ENCODE measurements around the gene RBM38. TPM values are rescaled to one million over a fixed set of nuclear protein-coding genes. Genes with fewer than 3 reads are reported as not detected.
A peak's percentile ranks its signal among the peaks of the same experiment; 100 is the strongest.
"Not testable (repeated sequence)": the region's sequence is repeated elsewhere in the genome, so short reads cannot be mapped to it uniquely, and the experiment has no call there.

Gene RBM38
- total RNA-seq, result 10 to 100 TPM; 43.4 to 97.5 TPM

DNA sequence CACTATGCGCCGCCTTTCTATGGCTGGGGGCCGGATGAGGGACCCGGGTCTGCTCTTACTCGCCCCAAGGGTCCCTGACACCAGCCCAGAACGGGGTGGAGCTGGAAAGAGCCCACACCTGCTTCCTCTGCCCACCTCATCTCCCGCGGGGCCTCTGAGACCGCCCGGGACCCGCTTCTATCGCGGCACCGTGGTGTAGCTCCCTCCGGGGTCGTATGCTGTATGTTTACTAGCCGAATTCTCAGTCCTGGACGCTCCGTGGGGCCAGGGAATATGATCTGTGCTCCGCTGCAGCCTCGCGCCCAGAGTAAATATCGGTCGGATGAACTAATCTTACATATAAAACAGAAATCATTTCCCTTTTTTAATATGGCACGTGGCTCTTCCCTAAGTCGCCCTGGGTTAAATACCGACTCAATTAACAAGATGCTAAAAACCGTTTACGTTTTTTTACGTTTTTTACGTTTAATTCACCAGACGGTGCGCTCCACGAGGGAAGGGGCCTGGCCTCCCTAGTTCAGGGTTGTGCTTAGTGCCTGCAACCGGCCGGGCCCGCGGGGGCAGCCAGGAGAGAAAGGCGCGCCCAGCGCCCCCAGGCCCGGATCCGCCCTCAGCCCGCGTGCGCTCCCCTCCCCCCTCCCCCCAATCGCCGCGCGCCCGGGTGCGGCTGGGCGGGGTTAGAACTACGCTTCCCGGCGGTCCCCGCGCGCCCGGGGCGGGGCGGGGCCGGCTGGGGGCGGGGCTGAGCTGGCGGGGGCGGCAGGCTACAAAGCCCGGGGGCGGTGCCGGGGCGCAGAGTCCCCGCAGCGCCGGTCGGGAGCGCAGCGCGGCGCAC lies at the start of gene RBM38:
Gene RBM38 (plus strand): TSS at position 793 of the 835 bp plus-strand sequence. CDS start 186 bp downstream, outside the sequence.
- Mint-ChIP-seq H3K27ac (peak within 1 kb of the TSS; percentile 93 to 100), H3K36me3 (peaks cover 27 to 35% of the 10 kb centered on the region in 2 donors), H3K9me3 (no peaks in the 10 kb centered on the region)
- ATAC-seq, result peak; percentile 52 to 76
- DNase-seq (ENCODE audit: low spot score in 2 of 2), result peak; percentile 80 to 88

DNA sequence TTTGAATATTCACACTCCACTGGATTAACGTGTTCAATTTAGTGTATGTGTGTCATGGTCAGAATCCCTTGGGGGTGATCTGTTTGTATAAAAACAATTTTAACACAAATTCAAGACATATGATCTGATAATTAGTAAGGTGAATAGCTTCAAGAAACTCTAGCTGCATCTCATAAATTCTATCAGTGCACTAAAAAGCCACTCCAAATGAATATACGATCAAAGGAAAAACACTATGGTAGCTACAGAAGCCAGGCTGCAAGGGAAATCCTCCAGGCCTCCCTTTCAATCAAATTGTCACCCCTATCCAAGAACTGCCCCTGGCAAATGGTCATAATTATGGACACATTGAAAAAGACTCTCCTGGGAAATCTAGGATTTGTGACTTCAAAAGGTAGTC lies 49.5 kb upstream of the RBM38 start:
- DNase-seq (ENCODE audit: low spot score in 2 of 2) (no peak), ATAC-seq (no peak)
- H3K36me3 Mint-ChIP-seq, result no peaks in the 10 kb centered on the region
- H3K27ac Mint-ChIP-seq, result no peak overlapping the region
- no peaks in the 10 kb centered on the region for H3K9me3 Mint-ChIP-seq

DNA sequence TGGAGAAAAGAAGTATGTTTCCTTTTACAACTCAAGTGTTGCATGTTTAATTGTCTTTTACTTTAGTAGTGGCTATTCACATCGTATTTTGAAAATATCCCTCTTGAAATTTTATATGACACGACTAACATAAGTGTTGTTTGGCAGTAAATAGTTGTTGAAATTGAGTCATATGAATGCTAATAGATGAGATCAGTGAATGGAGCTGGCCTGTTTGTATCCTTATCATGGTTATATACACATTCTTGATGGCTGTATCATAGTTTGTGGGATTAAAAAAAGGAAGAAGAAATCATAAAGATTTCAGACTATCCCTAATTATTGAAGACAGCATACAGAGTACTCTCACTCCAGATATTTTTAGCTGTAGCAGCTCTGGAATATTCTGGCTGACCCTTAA lies 48.4 kb upstream of the RBM38 start:
- no peaks in the 10 kb centered on the region for H3K36me3 Mint-ChIP-seq
- no peak overlapping the region for H3K27ac Mint-ChIP-seq
- no peak for DNase-seq (ENCODE audit: low spot score in 2 of 2)
- ATAC-seq, result no peak
- H3K9me3 Mint-ChIP-seq, result no peaks in the 10 kb centered on the region

DNA sequence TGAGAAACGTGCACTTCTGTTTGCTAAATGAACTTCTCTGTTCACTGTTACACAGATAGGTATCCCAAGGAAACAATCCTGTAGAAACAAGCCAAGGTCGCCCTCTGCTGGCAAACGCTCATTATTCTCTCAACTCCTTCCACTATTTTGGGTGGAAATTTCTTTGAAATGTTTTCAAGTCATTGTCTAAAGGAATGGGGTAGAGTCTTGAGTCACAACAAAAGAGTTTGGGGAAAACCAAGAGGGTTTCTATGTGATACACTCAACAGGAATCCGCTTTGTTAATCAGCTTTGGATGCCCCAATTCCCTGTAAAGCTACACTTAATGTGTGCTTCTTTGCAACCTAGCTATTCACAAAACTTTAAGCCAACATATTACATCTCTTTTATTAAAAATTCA lies 44.7 kb upstream of the RBM38 start:
- peak; percentile 27 to 46 for ATAC-seq
- DNase-seq (ENCODE audit: low spot score in 2 of 2), result peak in 1 of 2 donors; percentile 74
- H3K27ac Mint-ChIP-seq, result no peak overlapping the region

GRCh38 chr20:57347393-57347792 lies 43.8 kb upstream of the RBM38 start:
- no peaks in the 10 kb centered on the region for H3K9me3 Mint-ChIP-seq
- DNase-seq (ENCODE audit: low spot score in 2 of 2) (no peak), ATAC-seq (no peak)
- H3K36me3 Mint-ChIP-seq, result peaks cover 8 to 10% of the 10 kb centered on the region in 2 donors
- no peak overlapping the region for H3K27ac Mint-ChIP-seq

More for the DNA sequence above, 44.7 kb upstream of the RBM38 start:
- Mint-ChIP-seq H3K36me3 (peaks cover 0 to 2% of the 10 kb centered on the region in 2 donors), H3K9me3 (no peaks in the 10 kb centered on the region)

GRCh38 chr20:57348200-57348921 lies 42.8 kb upstream of the RBM38 start:
- H3K9me3 Mint-ChIP-seq; H3K27ac Mint-ChIP-seq; DNase-seq (ENCODE audit: low spot score in 2 of 2); ATAC-seq: not testable (repeated sequence)
- H3K36me3 Mint-ChIP-seq, result peaks cover 8 to 18% of the 10 kb centered on the region in 2 donors

DNA sequence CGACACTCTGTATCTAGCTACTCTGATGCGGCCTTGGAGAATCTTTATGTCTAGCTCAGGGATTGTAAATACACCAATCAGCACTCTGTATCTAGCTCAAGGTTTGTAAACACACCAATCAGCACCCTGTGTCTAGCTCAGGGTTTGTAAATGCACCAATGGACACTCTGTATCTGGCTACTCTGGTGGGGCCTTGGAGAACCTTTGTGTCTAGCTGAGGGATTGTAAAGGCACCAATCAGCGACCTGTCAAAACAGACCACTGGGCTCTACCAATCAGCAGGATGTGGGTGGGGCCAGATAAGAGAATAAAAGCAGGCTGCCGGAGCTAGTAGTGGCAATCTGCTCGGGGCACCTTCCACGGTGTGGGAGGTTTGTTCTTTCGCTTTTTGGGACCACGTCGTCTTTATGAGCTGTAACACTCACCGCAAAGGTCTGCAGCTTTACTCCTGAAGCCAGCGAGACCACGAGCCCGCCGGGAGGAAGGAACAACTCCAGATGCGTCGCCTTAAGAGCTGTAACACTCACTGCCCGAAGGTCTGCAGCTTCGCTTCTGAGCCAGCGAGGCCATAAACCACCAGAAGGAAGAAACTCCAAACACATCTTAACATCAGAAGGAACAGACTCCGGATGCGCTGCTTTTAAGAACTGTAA lies 42.1 kb upstream of the RBM38 start:
- H3K9me3 Mint-ChIP-seq; DNase-seq (ENCODE audit: low spot score in 2 of 2); ATAC-seq: not testable (repeated sequence)
- peak overlapping the region in 1 of 2 donors; percentile 51 for H3K27ac Mint-ChIP-seq
- peaks cover 11 to 21% of the 10 kb centered on the region in 2 donors for H3K36me3 Mint-ChIP-seq

DNA sequence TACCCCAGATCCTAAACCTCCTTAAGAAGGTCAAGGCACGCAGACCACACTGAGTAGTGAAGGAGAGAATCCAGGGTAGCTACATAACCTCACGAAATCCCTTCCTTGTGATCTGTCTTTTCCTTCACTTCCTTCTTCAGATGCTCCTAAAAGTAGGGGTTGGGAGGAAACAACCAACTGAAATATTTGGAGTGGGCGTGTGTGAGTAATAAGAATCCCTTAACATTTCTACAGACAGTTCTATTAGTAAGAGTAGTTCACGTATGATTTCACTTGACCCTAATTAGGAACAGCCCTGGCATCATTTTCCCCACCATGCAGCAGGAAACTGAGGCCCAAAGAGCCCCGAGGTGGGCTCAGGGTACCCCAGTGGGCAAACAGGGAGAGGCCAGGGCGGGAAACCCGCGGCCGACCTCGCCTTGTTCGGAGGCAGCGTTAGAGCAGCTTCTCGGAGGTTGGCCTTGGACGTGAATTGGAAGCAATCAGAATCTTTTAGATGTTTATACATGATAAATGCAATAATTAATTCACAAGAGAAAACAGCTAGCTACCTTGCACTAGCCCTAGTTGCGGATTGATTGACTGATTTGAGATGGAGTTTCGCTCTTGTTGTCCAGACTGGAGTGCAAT lies 41.0 kb upstream of the RBM38 start:
- ATAC-seq, result no peak
- Mint-ChIP-seq H3K27ac (peak overlapping the region; percentile 51 to 72), H3K36me3 (peaks cover 17 to 21% of the 10 kb centered on the region in 2 donors), H3K9me3 (no peaks in the 10 kb centered on the region)
- no peak for DNase-seq (ENCODE audit: low spot score in 2 of 2)

- H3K9me3 Mint-ChIP-seq; DNase-seq (ENCODE audit: low spot score in 2 of 2); ATAC-seq: not testable (repeated sequence)
- peak overlapping the region in 1 of 2 donors; percentile 94 for H3K27ac Mint-ChIP-seq
- peaks cover 17 to 21% of the 10 kb centered on the region in 2 donors for H3K36me3 Mint-ChIP-seq
Observed at GRCh38 chr20:57350726-57351041, 40.5 kb upstream of the RBM38 start.

GRCh38 chr20:57351042-57351783 lies 40.0 kb upstream of the RBM38 start, which contains the start of gene RAE1:
RAE1 (plus strand) TSS chr20:57351255; CDS start chr20:57354039, 2,784 bp downstream.
- Mint-ChIP-seq H3K27ac (peak within 1 kb of the TSS; percentile 94), H3K36me3 (peaks cover 17 to 21% of the 10 kb centered on the region in 2 donors), H3K9me3 (no peaks in the 10 kb centered on the region)
- peak; percentile 88 to 91 for ATAC-seq
- peak; percentile 88 to 93 for DNase-seq (ENCODE audit: low spot score in 2 of 2)

DNA sequence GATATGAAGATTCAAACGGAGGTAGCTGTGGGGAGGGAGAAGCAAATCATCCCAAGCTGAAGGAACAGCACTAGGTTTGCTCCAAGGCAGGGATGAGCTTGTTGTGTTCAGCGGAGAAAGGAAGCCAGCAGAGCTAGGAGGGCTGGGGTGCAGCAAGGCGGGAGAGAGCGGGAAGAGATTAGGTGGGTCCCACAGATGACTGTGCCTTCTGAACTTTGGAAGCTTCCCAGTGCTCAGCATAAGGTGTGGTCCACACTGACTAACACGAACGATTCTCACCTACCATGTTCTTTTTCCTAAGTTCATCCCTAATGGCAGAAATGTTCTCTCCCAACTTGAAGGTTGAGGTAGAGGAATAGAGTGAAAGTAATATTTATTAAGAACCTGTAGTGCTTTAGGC lies 38.9 kb upstream of the RBM38 start:
- peaks cover 17 to 21% of the 10 kb centered on the region in 2 donors for H3K36me3 Mint-ChIP-seq
- ATAC-seq, result no peak
- peak overlapping the region; percentile 94 for H3K27ac Mint-ChIP-seq
- DNase-seq (ENCODE audit: low spot score in 2 of 2), result no peak
- H3K9me3 Mint-ChIP-seq, result no peaks in the 10 kb centered on the region

GRCh38 chr20:57353351-57353750 lies 37.8 kb upstream of the RBM38 start:
- no peak for DNase-seq (ENCODE audit: low spot score in 2 of 2)
- Mint-ChIP-seq H3K36me3 (peaks cover 17 to 21% of the 10 kb centered on the region in 2 donors), H3K9me3 (no peaks in the 10 kb centered on the region), H3K27ac (peak overlapping the region; percentile 4 to 16)
- no peak for ATAC-seq

- no peak for DNase-seq (ENCODE audit: low spot score in 2 of 2)
- no peak overlapping the region for H3K27ac Mint-ChIP-seq
- H3K9me3 Mint-ChIP-seq, result no peaks in the 10 kb centered on the region
- peaks cover 0 to 6% of the 10 kb centered on the region in 2 donors for H3K36me3 Mint-ChIP-seq
- no peak for ATAC-seq
Observed at GRCh38 chr20:57361517-57361916, 29.7 kb upstream of the RBM38 start.

- Mint-ChIP-seq H3K9me3 (no peaks in the 10 kb centered on the region), H3K27ac (peak overlapping the region in 1 of 2 donors; percentile 7), H3K36me3 (peaks cover 7% of the 10 kb centered on the region in 2 donors)
- DNase-seq (ENCODE audit: low spot score in 2 of 2) (no peak), ATAC-seq (no peak)
Observed at GRCh38 chr20:57364451-57364850, 26.7 kb upstream of the RBM38 start.

DNA sequence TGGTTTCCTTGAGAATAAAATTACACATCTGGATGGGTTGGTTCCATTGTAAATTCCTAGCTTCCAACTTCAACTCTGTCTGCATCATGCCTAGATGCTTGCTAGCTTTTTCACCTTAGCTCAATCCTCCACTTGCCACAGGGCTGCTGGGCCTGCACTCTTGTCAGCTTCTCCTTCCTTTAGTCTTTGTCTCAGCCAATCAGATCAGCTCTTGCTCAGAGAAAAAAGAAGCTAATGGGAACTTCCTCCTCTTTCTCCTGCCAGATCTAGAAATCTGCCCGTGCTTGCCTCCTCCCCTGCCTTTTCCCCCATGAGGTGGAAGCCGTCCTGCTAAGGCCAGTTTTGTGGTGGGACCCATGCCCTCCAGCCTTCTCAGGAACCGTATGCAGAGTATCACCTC lies 21.6 kb upstream of the RBM38 start:
- Mint-ChIP-seq H3K27ac (peak overlapping the region in 1 of 2 donors; percentile 29), H3K9me3 (no peaks in the 10 kb centered on the region), H3K36me3 (peaks cover 18 to 21% of the 10 kb centered on the region in 2 donors)
- DNase-seq (ENCODE audit: low spot score in 2 of 2) (no peak), ATAC-seq (no peak)

GRCh38 chr20:57370316-57370715 lies 20.9 kb upstream of the RBM38 start:
- Mint-ChIP-seq H3K36me3 (peaks cover 18 to 22% of the 10 kb centered on the region in 2 donors), H3K27ac (peak overlapping the region; percentile 29 to 75), H3K9me3 (no peaks in the 10 kb centered on the region)
- DNase-seq (ENCODE audit: low spot score in 2 of 2), result no peak
- no peak for ATAC-seq
